ENCODE measurements around the gene REG4.
"Not testable (repeated sequence)": the region's sequence is repeated elsewhere in the genome, so short reads cannot be mapped to it uniquely, and the experiment has no call there.

REG4 gene

GRCh38 chr1:119840745-119841144, 29.5 kb upstream of the REG4 start:
- H3K4me1 ChIP-seq (ENCODE audit: control extremely low read depth in 1 of 4, control insufficient read depth in 4 of 4, insufficient read depth in 4 of 4, low read length in 3 of 4) = peaks cover 0 to 3% (median under 1%) of the 10 kb centered on the region in 4 experiments

DNA sequence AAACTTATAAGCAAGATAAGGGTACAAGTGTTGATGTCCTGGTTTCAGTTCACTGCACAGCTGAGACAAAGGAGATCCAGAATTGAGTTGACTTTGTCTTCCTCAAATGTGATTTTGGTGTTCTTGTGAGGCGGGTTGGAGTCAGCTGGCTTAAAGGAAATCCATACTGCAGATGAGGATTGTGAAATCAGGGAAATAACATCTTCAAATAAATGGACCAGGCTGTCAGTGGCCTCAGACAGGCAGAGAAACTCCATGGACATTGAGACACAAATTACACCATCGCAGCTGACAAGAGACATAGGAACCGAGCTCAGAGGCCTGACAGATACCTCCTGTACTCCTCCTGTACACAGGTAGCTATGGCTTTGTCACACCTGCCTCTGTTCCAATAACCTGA, 27.0 kb upstream of the REG4 start:
- Histone ChIP-seq H3K27ac (ENCODE audit: insufficient read depth in 1 of 2, low read depth in 1 of 2, low read length in 2 of 2, poor library complexity in 1 of 2, severe bottlenecking in 2 of 2) (no peak overlapping the region), H3K9me3 (ENCODE audit: control extremely low read depth in 1 of 5, control insufficient read depth in 4 of 5, insufficient read depth in 2 of 5, low read depth in 1 of 5, low read length in 4 of 5) (no peaks in the 10 kb centered on the region), H3K27me3 (replicated peaks in 2 of 5; ENCODE audit: control insufficient read depth in 4 of 5, insufficient read depth in 5 of 5, low read length in 4 of 5) (no peaks in the 10 kb centered on the region), H3K36me3 (ENCODE audit: control insufficient read depth in 4 of 4, insufficient read depth in 4 of 4, low read length in 3 of 4) (no peaks in the 10 kb centered on the region), H3K4me3 (ENCODE audit: control insufficient read depth in 1 of 7, extremely low read depth in 1 of 7, insufficient read depth in 4 of 7, low read depth in 2 of 7, low read length in 6 of 7) (no peak overlapping the region), H3K4me1 (ENCODE audit: control extremely low read depth in 1 of 4, control insufficient read depth in 4 of 4, insufficient read depth in 4 of 4, low read length in 3 of 4) (peaks cover 0 to 3% (median under 1%) of the 10 kb centered on the region in 4 experiments)
- ChIA-PET POLR2A (no interaction called here), CTCF (no interaction called here)
- WGBS (ENCODE audit: insufficient coverage) = 81% methylated on average over 3 of the region's 3 CpGs
- no peak for DNase-seq

More at GRCh38 chr1:119840745-119841144, 29.5 kb upstream of the REG4 start:
- Histone ChIP-seq H3K27ac (ENCODE audit: insufficient read depth in 1 of 2, low read depth in 1 of 2, low read length in 2 of 2, poor library complexity in 1 of 2, severe bottlenecking in 2 of 2) (no peak overlapping the region), H3K27me3 (replicated peaks in 2 of 5; ENCODE audit: control insufficient read depth in 4 of 5, insufficient read depth in 5 of 5, low read length in 4 of 5) (no peaks in the 10 kb centered on the region), H3K4me3 (ENCODE audit: control insufficient read depth in 1 of 7, extremely low read depth in 1 of 7, insufficient read depth in 4 of 7, low read depth in 2 of 7, low read length in 6 of 7) (no peak overlapping the region), H3K36me3 (ENCODE audit: control insufficient read depth in 4 of 4, insufficient read depth in 4 of 4, low read length in 3 of 4) (no peaks in the 10 kb centered on the region), H3K9me3 (ENCODE audit: control extremely low read depth in 1 of 5, control insufficient read depth in 4 of 5, insufficient read depth in 2 of 5, low read depth in 1 of 5, low read length in 4 of 5) (no peaks in the 10 kb centered on the region)
- ChIA-PET CTCF (no interaction called here), POLR2A (no interaction called here)
- WGBS (ENCODE audit: insufficient coverage) = no CpG with 5 or more reads among the region's 1 CpG
- no peak for DNase-seq

DNA sequence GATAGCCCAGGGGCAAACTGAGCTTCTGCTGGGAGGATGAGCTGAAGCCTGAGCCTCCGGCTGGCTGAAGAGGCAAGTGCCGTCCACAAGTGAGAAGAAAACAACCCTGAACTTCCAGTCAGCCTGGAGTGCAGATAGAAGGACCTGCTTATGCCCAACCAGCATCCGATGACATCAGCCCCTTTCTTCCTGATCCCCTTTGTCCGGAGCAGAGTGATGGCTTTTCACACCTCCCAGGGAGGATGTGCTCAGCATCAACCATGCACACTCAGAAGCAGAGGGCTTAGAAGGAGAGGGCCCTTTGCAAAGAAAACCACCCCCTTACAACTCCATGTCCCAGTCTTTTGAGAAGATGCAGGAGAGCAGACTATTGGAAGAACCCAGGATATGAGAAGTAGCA, 23.7 kb upstream of the REG4 start:
- H3K4me1 ChIP-seq (ENCODE audit: control extremely low read depth in 1 of 4, control insufficient read depth in 4 of 4, insufficient read depth in 4 of 4, low read length in 3 of 4) = no peaks in the 10 kb centered on the region
- H3K27ac ChIP-seq (ENCODE audit: insufficient read depth in 1 of 2, low read depth in 1 of 2, low read length in 2 of 2, poor library complexity in 1 of 2, severe bottlenecking in 2 of 2) = no peak overlapping the region
- CTCF ChIA-PET = interaction anchor here (1.2 kb wide), 1 partner anchor 26 kb away, joined by 4 read pairs; no protein-coding TSS in a partner anchor
- no peak overlapping the region for H3K4me3 ChIP-seq (ENCODE audit: control insufficient read depth in 1 of 7, extremely low read depth in 1 of 7, insufficient read depth in 4 of 7, low read depth in 2 of 7, low read length in 6 of 7)
- H3K36me3 ChIP-seq (ENCODE audit: control insufficient read depth in 4 of 4, insufficient read depth in 4 of 4, low read length in 3 of 4) = no peaks in the 10 kb centered on the region
- no peaks in the 10 kb centered on the region for H3K9me3 ChIP-seq (ENCODE audit: control extremely low read depth in 1 of 5, control insufficient read depth in 4 of 5, insufficient read depth in 2 of 5, low read depth in 1 of 5, low read length in 4 of 5)
- no peaks in the 10 kb centered on the region for H3K27me3 ChIP-seq (replicated peaks in 2 of 5; ENCODE audit: control insufficient read depth in 4 of 5, insufficient read depth in 5 of 5, low read length in 4 of 5)
- POLR2A ChIA-PET = no interaction called here
- whole genome bisulfite sequencing (ENCODE audit: insufficient coverage) = 96% methylated on average over 4 of the region's 4 CpGs
- DNase-seq = no peak

DNA sequence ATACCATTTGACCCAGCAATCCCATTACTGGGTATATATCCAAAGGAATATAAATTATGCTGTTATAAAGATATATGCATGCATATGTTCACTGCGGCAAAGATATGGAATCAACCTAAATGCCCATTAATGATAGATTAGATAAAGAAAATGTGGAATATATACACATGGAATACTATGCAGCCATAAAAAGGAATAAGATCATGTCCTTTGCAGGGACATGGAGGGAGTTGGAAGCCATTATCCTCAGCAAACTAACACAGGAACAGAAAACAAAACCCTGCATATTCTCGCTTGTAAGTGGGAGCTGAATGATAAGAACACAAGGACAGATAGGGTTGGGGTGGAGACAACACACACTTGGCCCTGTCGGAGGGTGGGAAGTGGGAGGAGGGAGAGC, 19.8 kb upstream of the REG4 start:
- H3K9me3 ChIP-seq (ENCODE audit: control extremely low read depth in 1 of 5, control insufficient read depth in 4 of 5, insufficient read depth in 2 of 5, low read depth in 1 of 5, low read length in 4 of 5) = no peaks in the 10 kb centered on the region
- 100% methylated on average over 1 of the region's 3 CpGs for WGBS (ENCODE audit: insufficient coverage)
- DNase-seq = no peak
- H3K27me3 ChIP-seq (replicated peaks in 2 of 5; ENCODE audit: control insufficient read depth in 4 of 5, insufficient read depth in 5 of 5, low read length in 4 of 5) = no peaks in the 10 kb centered on the region
- no peaks in the 10 kb centered on the region for H3K36me3 ChIP-seq (ENCODE audit: control insufficient read depth in 4 of 4, insufficient read depth in 4 of 4, low read length in 3 of 4)
- no peaks in the 10 kb centered on the region for H3K4me1 ChIP-seq (ENCODE audit: control extremely low read depth in 1 of 4, control insufficient read depth in 4 of 4, insufficient read depth in 4 of 4, low read length in 3 of 4)
- CTCF ChIA-PET = no interaction called here
- POLR2A ChIA-PET = no interaction called here
- H3K27ac ChIP-seq (ENCODE audit: insufficient read depth in 1 of 2, low read depth in 1 of 2, low read length in 2 of 2, poor library complexity in 1 of 2, severe bottlenecking in 2 of 2) = no peak overlapping the region
- no peak overlapping the region for H3K4me3 ChIP-seq (ENCODE audit: control insufficient read depth in 1 of 7, extremely low read depth in 1 of 7, insufficient read depth in 4 of 7, low read depth in 2 of 7, low read length in 6 of 7)

- Histone ChIP-seq H3K9me3 (ENCODE audit: control extremely low read depth in 1 of 5, control insufficient read depth in 4 of 5, insufficient read depth in 2 of 5, low read depth in 1 of 5, low read length in 4 of 5) (no peaks in the 10 kb centered on the region), H3K4me3 (ENCODE audit: control insufficient read depth in 1 of 7, extremely low read depth in 1 of 7, insufficient read depth in 4 of 7, low read depth in 2 of 7, low read length in 6 of 7) (no peak overlapping the region), H3K36me3 (ENCODE audit: control insufficient read depth in 4 of 4, insufficient read depth in 4 of 4, low read length in 3 of 4) (no peaks in the 10 kb centered on the region), H3K4me1 (ENCODE audit: control extremely low read depth in 1 of 4, control insufficient read depth in 4 of 4, insufficient read depth in 4 of 4, low read length in 3 of 4) (no peaks in the 10 kb centered on the region), H3K27me3 (replicated peaks in 2 of 5; ENCODE audit: control insufficient read depth in 4 of 5, insufficient read depth in 5 of 5, low read length in 4 of 5) (no peaks in the 10 kb centered on the region), H3K27ac (ENCODE audit: insufficient read depth in 1 of 2, low read depth in 1 of 2, low read length in 2 of 2, poor library complexity in 1 of 2, severe bottlenecking in 2 of 2) (no peak overlapping the region)
- ChIA-PET CTCF (no interaction called here), POLR2A (no interaction called here)
- DNase-seq = no peak
- 100% methylated on average over 4 of the region's 4 CpGs for WGBS (ENCODE audit: insufficient coverage)
These were observed 18.4 kb upstream of the REG4 start for GRCh38 chr1:119829625-119830024.

DNA sequence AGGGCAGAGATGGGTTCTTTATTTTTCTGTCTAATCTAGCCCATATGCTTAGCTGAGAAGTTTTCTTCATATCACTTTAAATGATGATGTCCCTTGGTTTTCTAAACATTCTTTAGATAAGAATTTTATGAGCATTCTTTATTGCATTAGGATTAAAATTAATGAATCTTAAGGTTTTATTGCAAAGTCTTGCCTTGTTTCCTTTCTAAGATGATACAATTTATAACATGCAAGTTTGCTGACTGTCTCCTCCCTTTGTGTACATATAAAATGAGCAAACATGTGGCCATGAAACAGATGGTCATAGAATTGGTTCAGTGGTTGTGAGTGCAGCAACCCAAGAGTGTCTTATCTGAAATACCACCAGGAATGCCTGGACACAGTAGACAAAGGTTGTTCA, 17.7 kb upstream of the REG4 start:
- H3K4me3 ChIP-seq (ENCODE audit: control insufficient read depth in 1 of 7, extremely low read depth in 1 of 7, insufficient read depth in 4 of 7, low read depth in 2 of 7, low read length in 6 of 7); CTCF ChIA-PET; POLR2A ChIA-PET; H3K27me3 ChIP-seq (replicated peaks in 2 of 5; ENCODE audit: control insufficient read depth in 4 of 5, insufficient read depth in 5 of 5, low read length in 4 of 5); H3K36me3 ChIP-seq (ENCODE audit: control insufficient read depth in 4 of 4, insufficient read depth in 4 of 4, low read length in 3 of 4); H3K4me1 ChIP-seq (ENCODE audit: control extremely low read depth in 1 of 4, control insufficient read depth in 4 of 4, insufficient read depth in 4 of 4, low read length in 3 of 4); H3K9me3 ChIP-seq (ENCODE audit: control extremely low read depth in 1 of 5, control insufficient read depth in 4 of 5, insufficient read depth in 2 of 5, low read depth in 1 of 5, low read length in 4 of 5); DNase-seq; H3K27ac ChIP-seq (ENCODE audit: insufficient read depth in 1 of 2, low read depth in 1 of 2, low read length in 2 of 2, poor library complexity in 1 of 2, severe bottlenecking in 2 of 2): not testable (repeated sequence)

- no peaks in the 10 kb centered on the region for H3K27me3 ChIP-seq (replicated peaks in 2 of 5; ENCODE audit: control insufficient read depth in 4 of 5, insufficient read depth in 5 of 5, low read length in 4 of 5)
- H3K4me3 ChIP-seq (ENCODE audit: control insufficient read depth in 1 of 7, extremely low read depth in 1 of 7, insufficient read depth in 4 of 7, low read depth in 2 of 7, low read length in 6 of 7) = no peak overlapping the region
- DNase-seq = no peak
- no peaks in the 10 kb centered on the region for H3K36me3 ChIP-seq (ENCODE audit: control insufficient read depth in 4 of 4, insufficient read depth in 4 of 4, low read length in 3 of 4)
- POLR2A ChIA-PET = no interaction called here
- no peak overlapping the region for H3K27ac ChIP-seq (ENCODE audit: insufficient read depth in 1 of 2, low read depth in 1 of 2, low read length in 2 of 2, poor library complexity in 1 of 2, severe bottlenecking in 2 of 2)
- CTCF ChIA-PET = interaction anchor here (1.3 kb wide), 1 partner anchor 11 kb away, joined by 3 read pairs; no protein-coding TSS in a partner anchor
- no peaks in the 10 kb centered on the region for H3K9me3 ChIP-seq (ENCODE audit: control extremely low read depth in 1 of 5, control insufficient read depth in 4 of 5, insufficient read depth in 2 of 5, low read depth in 1 of 5, low read length in 4 of 5)
- WGBS (ENCODE audit: insufficient coverage) = no CpG with 5 or more reads among the region's 3 CpGs
- no peaks in the 10 kb centered on the region for H3K4me1 ChIP-seq (ENCODE audit: control extremely low read depth in 1 of 4, control insufficient read depth in 4 of 4, insufficient read depth in 4 of 4, low read length in 3 of 4)
These were observed 17.0 kb upstream of the REG4 start for GRCh38 chr1:119828266-119828665.
